ENCODE measurements around the gene PDZRN4.

The PDZRN4 gene

DNA sequence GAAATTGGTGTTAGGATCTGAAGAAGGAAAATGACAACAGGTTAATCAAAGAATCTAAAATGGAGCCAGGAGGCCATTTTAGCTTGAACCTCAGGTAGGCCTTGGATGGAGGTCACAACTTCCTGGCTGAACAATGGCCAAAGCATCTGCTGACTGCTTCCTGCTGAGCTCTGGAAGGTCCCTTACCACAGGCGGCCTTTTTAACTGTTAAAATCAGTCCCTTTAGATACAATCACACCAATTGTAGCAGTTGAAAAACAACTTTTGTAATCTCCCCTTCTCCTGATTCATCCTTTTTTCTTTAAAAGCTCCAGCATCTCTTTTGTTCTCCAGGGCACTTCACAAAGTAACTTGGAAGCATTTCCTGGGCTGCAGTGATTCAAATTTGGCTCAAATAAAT, 388.8 kb downstream of the PDZRN4 start:
- TF ChIP-seq SUZ12 (IDR thresholded peaks at IDR 0.05) = no peak
- TF ChIP-seq HDGF (IDR thresholded peaks at IDR 0.05; ENCODE audit: borderline replicate concordance) = no peak
- no peak for TF ChIP-seq ELF4 (IDR thresholded peaks at IDR 0.05)
- TF ChIP-seq CTBP1 (IDR thresholded peaks at IDR 0.05; ENCODE audit: borderline replicate concordance) = no peak
- TF ChIP-seq, protein P1, sequence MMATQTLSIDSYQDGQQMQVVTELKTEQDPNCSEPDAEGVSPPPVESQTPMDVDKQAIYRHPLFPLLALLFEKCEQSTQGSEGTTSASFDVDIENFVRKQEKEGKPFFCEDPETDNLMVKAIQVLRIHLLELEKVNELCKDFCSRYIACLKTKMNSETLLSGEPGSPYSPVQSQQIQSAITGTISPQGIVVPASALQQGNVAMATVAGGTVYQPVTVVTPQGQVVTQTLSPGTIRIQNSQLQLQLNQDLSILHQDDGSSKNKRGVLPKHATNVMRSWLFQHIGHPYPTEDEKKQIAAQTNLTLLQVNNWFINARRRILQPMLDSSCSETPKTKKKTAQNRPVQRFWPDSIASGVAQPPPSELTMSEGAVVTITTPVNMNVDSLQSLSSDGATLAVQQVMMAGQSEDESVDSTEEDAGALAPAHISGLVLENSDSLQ (IDR thresholded peaks at IDR 0.05) = no peak
- no peak for TF ChIP-seq ZNF384 (IDR thresholded peaks at IDR 0.05)
- TF ChIP-seq FOXM1 (IDR thresholded peaks at IDR 0.05; ENCODE audit: borderline replicate concordance) = no peak
- TF ChIP-seq BHLHE40 (IDR thresholded peaks at IDR 0.05; ENCODE audit: borderline replicate concordance) = no peak
- no peak for TF ChIP-seq FOXA1 (IDR thresholded peaks at IDR 0.05)
- no peak for TF ChIP-seq LEF1 (IDR thresholded peaks at IDR 0.05; ENCODE audit: borderline replicate concordance)
- no peak for TF ChIP-seq ARNT (IDR thresholded peaks at IDR 0.05)
- no peak for TF ChIP-seq FOXK2 (IDR thresholded peaks at IDR 0.05)
- no peak for TF ChIP-seq SP1 (IDR thresholded peaks at IDR 0.05)
- no peak for DNase-seq (ENCODE audit: extremely low spot score)
- CTCF ChIA-PET = no interaction called here
- POLR2A ChIA-PET = no interaction called here

DNA sequence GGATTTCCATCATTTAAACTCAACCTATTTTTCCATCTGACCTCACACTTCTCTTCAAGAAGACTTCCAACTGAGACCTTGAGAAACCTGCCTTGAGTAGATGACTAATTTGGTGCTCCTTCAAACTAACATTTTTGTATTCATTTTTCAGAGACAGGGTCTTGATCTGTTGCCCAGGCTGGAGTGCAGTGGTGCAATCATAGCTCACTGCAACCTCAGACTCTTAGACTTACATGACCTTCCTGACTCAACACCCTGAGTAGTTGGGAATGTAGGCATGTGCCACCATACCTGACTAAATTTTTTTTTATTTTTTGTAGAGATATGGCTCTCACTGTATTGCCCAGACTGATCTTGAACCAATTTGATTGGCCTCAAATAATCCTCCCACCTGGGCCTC, 389.9 kb downstream of the PDZRN4 start:
- TF ChIP-seq CTBP1 (IDR thresholded peaks at IDR 0.05; ENCODE audit: borderline replicate concordance) = no peak
- TF ChIP-seq ELF4 (IDR thresholded peaks at IDR 0.05) = no peak
- no peak for TF ChIP-seq SUZ12 (IDR thresholded peaks at IDR 0.05)
- no peak for TF ChIP-seq ZNF384 (IDR thresholded peaks at IDR 0.05)
- no peak for TF ChIP-seq LEF1 (IDR thresholded peaks at IDR 0.05; ENCODE audit: borderline replicate concordance)
- no peak for TF ChIP-seq NFRKB (IDR thresholded peaks at IDR 0.05)
- no peak for TF ChIP-seq HDGF (IDR thresholded peaks at IDR 0.05; ENCODE audit: borderline replicate concordance)
- no peak for TF ChIP-seq FOXM1 (IDR thresholded peaks at IDR 0.05; ENCODE audit: borderline replicate concordance)
- TF ChIP-seq FOXA1 (IDR thresholded peaks at IDR 0.05) = no peak
- no peak for TF ChIP-seq FOXK2 (IDR thresholded peaks at IDR 0.05)
- TF ChIP-seq TARDBP (IDR thresholded peaks at IDR 0.05) = no peak
- TF ChIP-seq, protein P1 (IDR thresholded peaks at IDR 0.05) = no peak
- TF ChIP-seq BHLHE40 (IDR thresholded peaks at IDR 0.05; ENCODE audit: borderline replicate concordance) = no peak
- no peak for TF ChIP-seq L3MBTL2 (conservative IDR thresholded peaks at IDR 0.05)
- ChIA-PET POLR2A (no interaction called here), CTCF (no interaction called here)

DNA sequence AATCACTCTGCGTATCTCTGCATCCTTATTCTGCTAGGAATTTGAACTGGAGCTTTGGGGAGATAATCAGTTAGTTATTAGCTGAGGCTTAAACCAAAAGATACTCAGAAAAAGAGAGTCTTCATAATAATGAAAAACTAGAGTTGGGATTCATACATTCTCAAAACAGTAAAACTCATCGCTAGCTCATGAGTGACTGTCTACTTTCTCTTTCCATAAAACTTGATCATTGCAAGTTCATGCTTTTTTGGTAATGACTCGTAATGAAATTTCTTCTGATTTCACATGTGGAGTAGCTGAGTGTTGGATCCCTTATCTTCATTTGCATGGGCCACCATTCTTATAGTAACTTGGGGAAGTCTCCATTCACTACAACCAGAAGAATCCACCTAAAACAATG, 397.7 kb downstream of the PDZRN4 start:
- DNase-seq (ENCODE audit: extremely low spot score) = no peak
- CTCF ChIA-PET = no interaction called here
- TF ChIP-seq ELF4 (IDR thresholded peaks at IDR 0.05) (no peak), FOXK2 (IDR thresholded peaks at IDR 0.05) (no peak), SUZ12 (IDR thresholded peaks at IDR 0.05) (no peak), HDGF (IDR thresholded peaks at IDR 0.05; ENCODE audit: borderline replicate concordance) (no peak), NFRKB (IDR thresholded peaks at IDR 0.05) (no peak)
- TF ChIP-seq, protein P1 (IDR thresholded peaks at IDR 0.05) = no peak
- POLR2A ChIA-PET = no interaction called here

More for the DNA sequence above, 389.9 kb downstream of the PDZRN4 start:
- no peak for DNase-seq (ENCODE audit: extremely low spot score)

DNA sequence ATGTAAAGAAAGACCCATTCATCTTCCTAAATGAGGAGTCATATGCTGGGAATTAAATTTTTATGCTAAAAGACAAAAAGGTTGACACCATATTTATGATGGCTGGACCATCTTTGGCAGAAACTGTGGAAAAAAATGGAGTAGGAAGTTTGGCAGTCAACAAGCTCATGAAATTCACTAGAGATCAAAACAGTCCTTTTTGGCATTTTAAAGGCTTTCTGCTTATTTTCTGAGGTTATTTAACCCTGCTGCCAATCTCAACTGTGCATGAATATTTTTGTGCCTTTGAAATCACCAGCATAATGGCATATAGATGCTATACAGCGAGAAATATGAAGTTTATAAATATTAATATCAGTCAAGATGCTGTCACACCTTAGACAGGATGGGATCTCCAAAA, 399.5 kb downstream of the PDZRN4 start:
- ChIA-PET POLR2A (no interaction called here), CTCF (no interaction called here)
- TF ChIP-seq L3MBTL2 (conservative IDR thresholded peaks at IDR 0.05) (no peak), SUZ12 (IDR thresholded peaks at IDR 0.05) (no peak), NFRKB (IDR thresholded peaks at IDR 0.05) (no peak)
- DNase-seq (ENCODE audit: extremely low spot score) = no peak

DNA sequence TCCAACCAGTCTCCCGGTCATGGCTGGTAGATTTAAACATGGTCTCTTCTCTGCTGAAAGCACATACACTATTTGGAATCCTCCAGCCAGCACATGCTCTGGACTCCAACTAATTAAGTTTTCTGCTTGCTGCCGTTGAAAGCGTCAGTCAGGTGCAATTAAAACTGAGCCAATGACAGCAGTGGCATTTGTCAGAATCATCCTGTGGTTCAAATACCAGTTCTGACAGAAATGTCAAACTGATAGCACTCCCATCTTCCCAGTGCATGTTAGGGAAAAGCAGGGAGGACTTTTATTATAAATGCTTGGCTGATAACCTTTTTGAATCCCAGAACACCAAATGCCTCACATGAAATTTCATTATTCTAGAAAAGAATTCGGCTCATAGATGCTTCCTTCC, 401.8 kb downstream of the PDZRN4 start:
- POLR2A ChIA-PET = no interaction called here
- CTCF ChIA-PET = no interaction called here
- DNase-seq (ENCODE audit: extremely low spot score) = no peak
- TF ChIP-seq TARDBP (IDR thresholded peaks at IDR 0.05) (no peak), BHLHE40 (IDR thresholded peaks at IDR 0.05; ENCODE audit: borderline replicate concordance) (no peak), CTBP1 (IDR thresholded peaks at IDR 0.05; ENCODE audit: borderline replicate concordance) (no peak), ZNF384 (IDR thresholded peaks at IDR 0.05) (no peak), NFRKB (IDR thresholded peaks at IDR 0.05) (no peak), LEF1 (IDR thresholded peaks at IDR 0.05; ENCODE audit: borderline replicate concordance) (no peak), L3MBTL2 (conservative IDR thresholded peaks at IDR 0.05) (no peak), FOXM1 (IDR thresholded peaks at IDR 0.05; ENCODE audit: borderline replicate concordance) (no peak), ARNT (IDR thresholded peaks at IDR 0.05) (no peak), FOXA1 (IDR thresholded peaks at IDR 0.05) (no peak), HDGF (IDR thresholded peaks at IDR 0.05; ENCODE audit: borderline replicate concordance) (no peak), SUZ12 (IDR thresholded peaks at IDR 0.05) (no peak), SP1 (IDR thresholded peaks at IDR 0.05) (no peak), ELF4 (IDR thresholded peaks at IDR 0.05) (no peak), FOXK2 (IDR thresholded peaks at IDR 0.05) (no peak)
- TF ChIP-seq, protein P1 (IDR thresholded peaks at IDR 0.05) = no peak

DNA sequence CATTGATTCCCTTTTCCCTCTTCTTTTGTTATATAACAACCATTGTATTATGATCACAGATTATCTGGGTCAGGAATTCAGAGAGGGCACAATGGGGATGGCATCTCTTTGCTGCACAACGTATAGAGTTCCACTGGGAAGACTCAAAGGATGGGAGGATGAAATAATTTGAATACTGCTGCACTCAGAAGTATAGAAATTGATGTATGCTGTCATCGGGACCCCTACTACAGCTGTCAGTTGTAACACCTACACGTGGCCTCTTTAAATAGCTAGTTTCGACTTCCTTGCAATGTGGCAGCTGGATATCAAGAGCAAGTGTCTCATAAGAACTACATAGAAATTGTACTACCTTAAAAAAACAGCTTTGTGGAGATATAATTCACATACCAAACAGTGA, 408.1 kb downstream of the PDZRN4 start:
- ChIA-PET CTCF (no interaction called here), POLR2A (no interaction called here)
- TF ChIP-seq NFRKB (IDR thresholded peaks at IDR 0.05) (no peak), FOXA1 (IDR thresholded peaks at IDR 0.05) (no peak)
- DNase-seq (ENCODE audit: extremely low spot score) = no peak

All from HEK293T (cell line).